H1 (cell line): ENCODE data around the gene SMO. TPM values are rescaled to one million over a fixed set of nuclear protein-coding genes. Genes with fewer than 3 reads are reported as not detected.
A peak's percentile ranks its signal among the peaks of the same experiment; 100 is the strongest.

ENCODE experiments used
- CTCF ChIA-PET: fragments of 300-600 bp; sonication (Branson Sonifier 250); formaldehyde crosslinking; loops from one replicate; lab custom pipeline; 2021; ENCODE audit not compliant: partially characterized antibody; lab: Charles Lee
- POLR2A ChIA-PET: fragments of 300-600 bp; sonication (Branson Sonifier 250); formaldehyde crosslinking; loops from one replicate; lab custom pipeline; 2021; ENCODE audit warnings: inconsistent platforms; ENCODE audit not compliant: partially characterized antibody; lab: Charles Lee
- DNase-seq, 2 experiments: peaks; one replicate each; pipeline versions ENCODE4 v3.0.0 to v3.0.0-alpha.2; 2010 to 2022; ENCODE audit warnings: low spot score in 2 of 2, low read depth in 1 of 2, mixed read lengths in 1 of 2
- FAIRE-seq: peaks from 2 replicates; lab custom pipeline; 2011; peaks lifted over from hg19 to GRCh38; lab: Jason Lieb, UNC
- H2AFZ ChIP-seq: 2 replicates; pipeline ENCODE4 v1.8.1; 2012; ENCODE audit warnings: low read length, inconsistent platforms
- H2AK5ac ChIP-seq: 2 replicates; pipeline ENCODE4 v1.6.1; 2013; ENCODE audit warnings: low read depth, low read length
- H2BK120ac ChIP-seq: replicated peaks from 2 replicates; pipeline ENCODE3; 2013; ENCODE audit warnings: low read depth, low read length, inconsistent platforms
- H2BK12ac ChIP-seq: 2 replicates; pipeline ENCODE4 v1.6.1; 2013; ENCODE audit warnings: low read depth, low read length
- H2BK15ac ChIP-seq: 2 replicates; pipeline ENCODE4 v1.6.1; 2013; ENCODE audit warnings: low read length
- H2BK20ac ChIP-seq: 2 replicates; pipeline ENCODE4 v1.6.1; 2013; ENCODE audit warnings: low read length
- H2BK5ac ChIP-seq: 2 replicates; pipeline ENCODE4 v1.6.1; 2013; ENCODE audit warnings: low read depth, low read length
- H3K14ac ChIP-seq: 2 replicates; pipeline ENCODE4 v1.6.1; 2013; ENCODE audit warnings: inconsistent platforms; ENCODE audit not compliant: insufficient read length
- H3K18ac ChIP-seq: 2 replicates; pipeline ENCODE4 v1.6.1; 2013; ENCODE audit warnings: low read length; ENCODE audit errors: extremely low read depth
- H3K23ac ChIP-seq: 2 replicates; pipeline ENCODE4 v1.6.1; 2013; ENCODE audit warnings: inconsistent platforms; ENCODE audit not compliant: insufficient read length
- H3K23me2 ChIP-seq: 2 replicates; pipeline ENCODE4 v1.6.1; 2013; ENCODE audit warnings: low read depth, low read length
- H3K27ac ChIP-seq: 2 replicates; pipeline ENCODE4 v1.6.1; 2011; ENCODE audit warnings: low read depth, low read length, inconsistent platforms
- H3K27me3 ChIP-seq, 4 experiments: replicated peaks in 1 of 4; 1 replicate in 1 of 4; 2 replicates in 3 of 4; pipeline versions ENCODE4 v1.6.1 to v1.8.1; 2011 to 2013; ENCODE audit warnings: low read length in 3 of 4, mild to moderate bottlenecking in 3 of 4, inconsistent platforms in 2 of 4, mixed read lengths in 2 of 4, moderate library complexity in 1 of 4; ENCODE audit not compliant: control insufficient read depth in 3 of 4, insufficient read depth in 3 of 4; ENCODE audit errors: extremely low read depth in 1 of 4
- H3K36me3 ChIP-seq, 4 experiments: 2 replicates each; pipeline versions ENCODE4 v1.6.1 to v1.8.1; 2011 to 2013; ENCODE audit warnings: mild to moderate bottlenecking in 4 of 4, low read length in 3 of 4, moderate library complexity in 2 of 4, control low read depth in 1 of 4, inconsistent platforms in 1 of 4; ENCODE audit not compliant: insufficient read depth in 4 of 4, control insufficient read depth in 2 of 4
- H3K4ac ChIP-seq: replicated peaks from 2 replicates; pipeline ENCODE3; 2013; ENCODE audit warnings: low read length, low read depth, mixed read lengths, inconsistent platforms; ENCODE audit not compliant: insufficient read length
- H3K4me1 ChIP-seq, 4 experiments: replicated peaks in 1 of 4; 1 replicate in 1 of 4; 2 replicates in 3 of 4; pipeline versions ENCODE4 v1.6.1 to v1.8.1; 2011 to 2013; ENCODE audit warnings: low read length in 3 of 4, inconsistent platforms in 2 of 4, mixed read lengths in 1 of 4; ENCODE audit not compliant: insufficient read depth in 4 of 4, control insufficient read depth in 3 of 4
- H3K4me2 ChIP-seq, 2 experiments: 2 replicates each; pipeline versions ENCODE4 v1.6.1 to v1.8.1; 2011 to 2013; ENCODE audit warnings: low read depth in 2 of 2, low read length in 2 of 2, control low read depth in 1 of 2, inconsistent platforms in 1 of 2, mild to moderate bottlenecking in 1 of 2; ENCODE audit not compliant: insufficient read depth in 1 of 2
- H3K4me3 ChIP-seq, 4 experiments: fragments of 200-600, 300-600 bp in 1 of 4; sonication (generic), shearing (Covaris generic), sonication (Bioruptor Twin) in 1 of 4; 2 replicates each; pipeline versions ENCODE4 v1.5.1 to v1.8.1; 2011 to 2016; ENCODE audit warnings: low read length in 4 of 4, low read depth in 3 of 4, control low read depth in 2 of 4, inconsistent platforms in 2 of 4, mild to moderate bottlenecking in 2 of 4, mixed read lengths in 1 of 4, moderate library complexity in 1 of 4; ENCODE audit not compliant: insufficient read depth in 2 of 4; ENCODE audit errors: extremely low read depth in 1 of 4
- H3K56ac ChIP-seq: replicated peaks from 2 replicates; pipeline ENCODE3; 2013; ENCODE audit warnings: low read depth, mild to moderate bottlenecking, mixed read lengths, low read length, inconsistent platforms; ENCODE audit not compliant: insufficient read length
- H3K79me1 ChIP-seq: 2 replicates; pipeline ENCODE4 v1.6.1; 2013; ENCODE audit warnings: low read depth, low read length, control low read depth
- H3K79me2 ChIP-seq, 2 experiments: 2 replicates each; pipeline versions ENCODE4 v1.6.1 to v1.8.1; 2012 to 2013; ENCODE audit warnings: low read length in 2 of 2, mild to moderate bottlenecking in 2 of 2, inconsistent platforms in 1 of 2; ENCODE audit not compliant: insufficient read depth in 2 of 2, control insufficient read depth in 1 of 2
- H3K9ac ChIP-seq, 4 experiments: replicated peaks in 1 of 4; 1 replicate in 1 of 4; 2 replicates in 3 of 4; pipeline versions ENCODE4 v1.6.1 to v1.8.1; 2011 to 2013; ENCODE audit warnings: low read depth in 3 of 4, low read length in 3 of 4, control low read depth in 2 of 4, mild to moderate bottlenecking in 2 of 4, moderate library complexity in 2 of 4, inconsistent platforms in 1 of 4; ENCODE audit errors: extremely low read depth in 1 of 4
- H3K9me3 ChIP-seq, 2 experiments: 2 replicates each; pipeline versions ENCODE4 v1.6.1 to v1.8.1; 2012 to 2013; ENCODE audit warnings: mild to moderate bottlenecking in 2 of 2, moderate library complexity in 2 of 2, control low read depth in 1 of 2, inconsistent platforms in 1 of 2, low read depth in 1 of 2, low read length in 1 of 2, mixed read lengths in 1 of 2; ENCODE audit not compliant: insufficient read depth in 2 of 2
- H4K20me1 ChIP-seq, 2 experiments: replicated peaks in 1 of 2; 2 replicates each; pipeline versions ENCODE3 to v1.8.1; 2011 to 2013; ENCODE audit warnings: inconsistent platforms in 2 of 2, low read length in 2 of 2, mild to moderate bottlenecking in 1 of 2; ENCODE audit not compliant: insufficient read depth in 2 of 2, control insufficient read depth in 1 of 2
- H4K5ac ChIP-seq: 2 replicates; pipeline ENCODE4 v1.6.1; 2013; ENCODE audit warnings: low read length, low read depth, mixed read lengths, inconsistent platforms; ENCODE audit not compliant: insufficient read length
- H4K8ac ChIP-seq: 2 replicates; pipeline ENCODE4 v1.8.0; 2013; ENCODE audit warnings: mild to moderate bottlenecking, moderate library complexity, low read length, inconsistent platforms; ENCODE audit not compliant: insufficient read depth; ENCODE audit errors: extremely low read depth
- H4K91ac ChIP-seq: replicated peaks from 2 replicates; pipeline ENCODE3; 2013; ENCODE audit warnings: low read length, mixed read lengths, inconsistent platforms; ENCODE audit not compliant: insufficient read length
- ASH2L ChIP-seq: fragments of 200-600, 300-600 bp; sonication (generic); IDR thresholded peaks from one replicate; pipeline ENCODE4 v1.7.1; 2017; ENCODE audit warnings: low read length
- CBX8 ChIP-seq: fragments of 300-800, 300-1000 bp; sonication (generic); IDR thresholded peaks from 2 replicates; pipeline ENCODE4 v1.7.1; 2016; ENCODE audit warnings: low read depth, low read length, borderline replicate concordance
- CREB1 ChIP-seq: IDR thresholded peaks from 2 replicates; pipeline ENCODE4 v1.6.1; 2012; ENCODE audit warnings: inconsistent platforms
- GABPA ChIP-seq: IDR thresholded peaks from 2 replicates; pipeline ENCODE4 v1.6.1; 2011; ENCODE audit warnings: mild to moderate bottlenecking, low read length, moderate library complexity, borderline replicate concordance; ENCODE audit not compliant: insufficient read depth
- HDAC2 ChIP-seq, 2 experiments: fragments of 300-600 bp in 1 of 2; sonication (generic) in 1 of 2; IDR thresholded peaks; 2 replicates each; pipeline ENCODE4 v1.6.1; 2011 to 2012; ENCODE audit warnings: low read depth in 2 of 2, low read length in 2 of 2, mild to moderate bottlenecking in 2 of 2, moderate library complexity in 2 of 2, borderline replicate concordance in 1 of 2, inconsistent platforms in 1 of 2
- PHF8 ChIP-seq: fragments of 200-600 bp; sonication (generic); conservative IDR thresholded peaks from 2 replicates; pipeline ENCODE4 v1.7.1; 2012; ENCODE audit warnings: low read depth, mild to moderate bottlenecking, inconsistent platforms, low read length, moderate library complexity
- RBBP5 ChIP-seq: IDR thresholded peaks from 2 replicates; pipeline ENCODE4 v1.7.1; 2012; ENCODE audit warnings: low read depth, mild to moderate bottlenecking, inconsistent platforms, low read length, moderate library complexity, borderline replicate concordance
- SP4 ChIP-seq: IDR thresholded peaks from 2 replicates; pipeline ENCODE4 v1.6.1; 2012; ENCODE audit warnings: low read length, inconsistent platforms
- TBP ChIP-seq: IDR thresholded peaks from 2 replicates; pipeline ENCODE4 v1.6.1; 2011; ENCODE audit warnings: low read depth, low read length, improper control_type of control experiment
- WGBS, 2 experiments: shearing (Covaris generic) in 1 of 2; methylation state at CpG; one replicate each; pipeline versions ENCODE4 v1.1.6 to v1.1.7; 2013 to 2015; ENCODE audit warnings: low lambda C conversion rate in 2 of 2, mixed read lengths in 2 of 2, inconsistent platforms in 1 of 2, low coverage in 1 of 2, missing lambda C conversion rate in 1 of 2; ENCODE audit not compliant: insufficient replicate concordance in 2 of 2, insufficient coverage in 1 of 2, insufficient read length in 1 of 2; ENCODE audit errors: extremely low coverage in 1 of 2, missing lambda C conversion rate in 1 of 2; 5-methylcytosine and 5-hydroxymethylcytosine counted together
- polyA plus RNA-seq, 7 experiments: library from polyadenylated mRNA; depleted of rRNA in 3 of 7; stranded (reverse) in 5 of 7; unstranded in 2 of 7; fragments of >200 nt in 5 of 7; fragments of 200-250 nt in 2 of 7; gene quantifications; 1 replicate in 5 of 7; 2 replicates in 1 of 7; 4 replicates in 1 of 7; pipeline versions ENCODE4 v1.2.1 to v1.2.3, GENCODE V29; 2011 to 2013; ENCODE audit warnings: missing spikeins in 2 of 7, mixed read lengths in 2 of 7
- total RNA-seq: library from RNA; stranded (reverse); fragmentation: NEBNext Ultra II Directional; extraction: Animal tissue kit (Norgen Biotek cat#: 25700); gene quantifications from 2 replicates; pipeline ENCODE4 v1.2.1, GENCODE V29; 2021
- TF ChIP-seq, protein P1 (sequence below): IDR thresholded peaks from 2 replicates; pipeline ENCODE4 v1.6.1; 2012; ENCODE audit warnings: inconsistent platforms

Gene SMO
- total and polyA plus RNA-seq, 2 of the 8 experiments (the other 6 are each of a cell fraction or from before 2014, with no cell fraction given) = 64.5 to 67.6 TPM

DNA sequence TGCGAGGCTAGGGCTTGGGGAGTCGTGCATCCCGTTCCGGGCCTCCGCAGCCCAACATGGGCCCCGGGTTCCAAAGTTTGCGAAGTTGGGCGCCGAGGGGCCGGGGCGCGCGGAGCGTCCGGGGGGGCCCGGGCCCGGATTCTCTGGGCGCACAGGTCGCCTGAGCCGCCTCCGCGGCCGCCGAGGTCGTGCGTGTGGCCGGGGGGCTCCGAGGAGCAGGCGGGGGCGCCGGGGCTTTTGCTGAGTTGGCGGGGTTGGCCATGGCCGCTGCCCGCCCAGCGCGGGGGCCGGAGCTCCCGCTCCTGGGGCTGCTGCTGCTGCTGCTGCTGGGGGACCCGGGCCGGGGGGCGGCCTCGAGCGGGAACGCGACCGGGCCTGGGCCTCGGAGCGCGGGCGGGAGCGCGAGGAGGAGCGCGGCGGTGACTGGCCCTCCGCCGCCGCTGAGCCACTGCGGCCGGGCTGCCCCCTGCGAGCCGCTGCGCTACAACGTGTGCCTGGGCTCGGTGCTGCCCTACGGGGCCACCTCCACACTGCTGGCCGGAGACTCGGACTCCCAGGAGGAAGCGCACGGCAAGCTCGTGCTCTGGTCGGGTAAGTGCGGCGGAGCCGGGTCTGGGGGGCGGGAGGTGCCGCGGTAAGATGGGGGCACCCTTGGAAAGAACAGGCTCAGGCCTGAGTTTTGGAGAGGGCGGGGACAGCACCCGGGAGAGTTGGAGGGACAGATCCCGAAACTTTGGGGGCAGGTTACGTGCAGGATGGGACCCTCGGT lies 643 bp downstream of the SMO start:
- Histone ChIP-seq H2AK5ac (no peak overlapping the region), H3K4me1 (peaks cover 4 to 12% (median 9%) of the 10 kb centered on the region in 4 experiments; a peak in 6 of 7 replicates), H3K18ac (peak overlapping the region; percentile 84), H2AFZ (no peak overlapping the region), H4K8ac (peak overlapping the region; percentile 86; the same call in 1 of the 2 replicates), H3K4ac (peak overlapping the region; percentile 91), H3K4me3 (peak overlapping the region; percentile 80 to 99 (median 90)), H3K23me2 (peaks cover 16% of the 10 kb centered on the region), H3K4me2 (peak overlapping the region; percentile 91), H3K79me2 (peaks cover 24 to 46% of the 10 kb centered on the region in 2 experiments), H2BK15ac (no peak overlapping the region), H3K36me3 (peaks cover 0 to 6% (median 2%) of the 10 kb centered on the region in 4 experiments; a peak in 1 of 8 replicates), H3K14ac (no peak overlapping the region), H2BK5ac (0 out of 2 replicates have a peak overlapping the region, but pooled peaks have one; percentile 48), H3K56ac (peak overlapping the region; percentile 35), H3K27me3 (peaks cover 0 to 12% (median 6%) of the 10 kb centered on the region in 4 experiments; a peak in 4 of 7 replicates), H4K5ac (no peak overlapping the region), H3K9me3 (no peaks in the 10 kb centered on the region), H3K27ac (peak overlapping the region; percentile 48; the same call in 1 of the 2 replicates), H3K79me1 (peaks cover 10% of the 10 kb centered on the region), H4K91ac (no peak overlapping the region), H3K23ac (no peak overlapping the region), H2BK20ac (no peak overlapping the region), H2BK12ac (no peak overlapping the region), H3K9ac (peak overlapping the region; percentile 81 to 96 (median 85)), H4K20me1 (peaks cover 13 to 14% of the 10 kb centered on the region in 2 experiments), H2BK120ac (no peak overlapping the region)
- ChIA-PET CTCF (interaction anchor here (1.0 to 1.6 kb wide), 3 partner anchors 22 to 30 kb away, joined by 3 to 6 read pairs (median 3); no protein-coding TSS in a partner anchor), POLR2A (interaction anchor here (0.6 to 7.9 kb wide), 19 partner anchors 9 to 185 kb away, joined by 3 to 116 read pairs (median 4); partner anchors contain the start of genes AHCYL2 and TSPAN33)
- FAIRE-seq (no peak), DNase-seq (peak in 1 of 2 experiments; percentile 72)
- WGBS, 2 experiments = 4% methylated on average over 21 of the region's 83 CpGs; no CpG with 5 or more reads in 1 of the 2 experiments
- TF ChIP-seq GABPA (peak; percentile 33; the same call in 1 of the 2 replicates), ASH2L (peak; percentile 2), RBBP5 (peak; percentile 56; the same call in 1 of the 2 replicates), PHF8 (peak; percentile 18; the same call in 1 of the 2 replicates), CBX8 (no peak), CREB1 (no peak), TBP (peak; percentile 52; the same call in 1 of the 2 replicates), HDAC2 (IDR thresholded peaks at IDR 0.05; ENCODE audit: borderline replicate concordance in 1 of 2, low read depth in 2 of 2, low read length in 2 of 2) (no peak), SP4 (no peak)
- TF ChIP-seq, protein P1, sequence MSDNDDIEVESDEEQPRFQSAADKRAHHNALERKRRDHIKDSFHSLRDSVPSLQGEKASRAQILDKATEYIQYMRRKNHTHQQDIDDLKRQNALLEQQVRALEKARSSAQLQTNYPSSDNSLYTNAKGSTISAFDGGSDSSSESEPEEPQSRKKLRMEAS = peak; percentile 51; the same call in 1 of the 2 replicates
